IMR-90 (cell line): ENCODE measurements around the gene ALS2CL. TPM values are rescaled to one million over a fixed set of nuclear protein-coding genes. Genes with fewer than 3 reads are reported as not detected.

Experiments
- ATAC-seq: fragments of 200-7000 bp; cut with Tn5 transposase; 2 replicates; pipeline ENCODE4 v1.9.1; 2020; ENCODE audit warnings: low read depth, mild to moderate bottlenecking, moderate library complexity
- BruUV-seq: library from RNA; stranded (reverse); fragments of 400-500 nt; replicated peaks from 2 replicates; lab custom pipeline; 2021; lab: Mats Ljungman, UMichigan
- CTCF ChIA-PET: fragments of 300-600 bp; formaldehyde crosslinking; extraction: SDS; loops from one replicate; lab custom pipeline; 2021; ENCODE audit warnings: antibody characterized with exemption; lab: Yijun Ruan, JAX
- POLR2A ChIA-PET: fragments of 300-600 bp; sonication (Branson Sonifier 250); formaldehyde crosslinking; loops from one replicate; lab custom pipeline; 2022; ENCODE audit warnings: antibody characterized with exemption; ENCODE audit not compliant: unreplicated experiment; lab: Charles Lee
- DNase-seq: peaks from one replicate; pipeline ENCODE4 v3.0.0; 2013
- H2AFZ ChIP-seq: replicated peaks from 2 replicates; pipeline ENCODE3; 2013; ENCODE audit warnings: low read length, mild to moderate bottlenecking; ENCODE audit not compliant: poor library complexity
- H2AK5ac ChIP-seq: 2 replicates; pipeline ENCODE4 v1.6.1; 2013; ENCODE audit warnings: low read depth, low read length, inconsistent platforms
- H2AK9ac ChIP-seq: replicated peaks from 2 replicates; pipeline ENCODE3; 2013; ENCODE audit warnings: mild to moderate bottlenecking, low read depth, low read length, moderate library complexity; ENCODE audit not compliant: poor library complexity
- H2BK120ac ChIP-seq: 2 replicates; pipeline ENCODE4 v1.6.1; 2013; ENCODE audit warnings: low read depth, low read length, inconsistent platforms
- H2BK15ac ChIP-seq: 3 replicates; pipeline ENCODE4 v1.6.1; 2013; ENCODE audit warnings: low read depth, low read length, inconsistent platforms
- H2BK20ac ChIP-seq: 2 replicates; pipeline ENCODE4 v1.6.1; 2013; ENCODE audit warnings: low read depth, mild to moderate bottlenecking, inconsistent platforms, low read length, moderate library complexity
- H2BK5ac ChIP-seq: 2 replicates; pipeline ENCODE4 v1.6.1; 2013; ENCODE audit warnings: mild to moderate bottlenecking, low read depth, low read length, inconsistent platforms; ENCODE audit not compliant: poor library complexity, severe bottlenecking
- H3K14ac ChIP-seq: replicated peaks from 2 replicates; pipeline ENCODE4 v1.6.1; 2013; ENCODE audit warnings: low read depth, low read length, inconsistent platforms
- H3K18ac ChIP-seq: 2 replicates; pipeline ENCODE4 v1.6.1; 2013; ENCODE audit warnings: low read depth, low read length, control low read depth
- H3K23ac ChIP-seq: 2 replicates; pipeline ENCODE4 v1.6.1; 2013; ENCODE audit warnings: low read depth, low read length, inconsistent platforms
- H3K27ac ChIP-seq: 2 replicates; pipeline ENCODE4 v1.5.1; 2013; ENCODE audit warnings: mild to moderate bottlenecking, control low read depth, low read length; ENCODE audit not compliant: insufficient read depth
- H3K27me3 ChIP-seq: 2 replicates; pipeline ENCODE4 v1.6.1; 2013; ENCODE audit warnings: low read length; ENCODE audit not compliant: control insufficient read depth, insufficient read depth
- H3K36me3 ChIP-seq: 2 replicates; pipeline ENCODE4 v1.6.1; 2013; ENCODE audit warnings: low read length, mixed read lengths; ENCODE audit not compliant: control insufficient read depth, insufficient read depth
- H3K4ac ChIP-seq: 2 replicates; pipeline ENCODE4 v1.6.1; 2013; ENCODE audit warnings: low read depth, low read length, inconsistent platforms
- H3K4me1 ChIP-seq: 2 replicates; pipeline ENCODE4 v1.6.1; 2013; ENCODE audit warnings: low read length, mixed read lengths; ENCODE audit not compliant: control insufficient read depth, insufficient read depth
- H3K4me2 ChIP-seq: 2 replicates; pipeline ENCODE4 v1.6.1; 2013; ENCODE audit warnings: low read depth, mild to moderate bottlenecking, control low read depth, low read length, moderate library complexity
- H3K4me3 ChIP-seq: 2 replicates; pipeline ENCODE4 v1.5.1; 2013; ENCODE audit warnings: low read depth, mild to moderate bottlenecking, control low read depth, low read length, moderate library complexity; ENCODE audit not compliant: insufficient read depth
- H3K56ac ChIP-seq: 2 replicates; pipeline ENCODE4 v1.6.1; 2013; ENCODE audit warnings: low read length, inconsistent platforms; ENCODE audit not compliant: insufficient read depth; ENCODE audit errors: extremely low read depth
- H3K79me1 ChIP-seq, 2 experiments: 2 replicates each; pipeline ENCODE4 v1.6.1; 2013; ENCODE audit warnings: low read length in 2 of 2, inconsistent platforms in 1 of 2, low read depth in 1 of 2
- H3K9ac ChIP-seq: 2 replicates; pipeline ENCODE4 v1.6.1; 2013; ENCODE audit warnings: low read depth, low read length, control low read depth
- H3K9me1 ChIP-seq: 2 replicates; pipeline ENCODE4 v1.6.1; 2013; ENCODE audit warnings: low read length, inconsistent platforms; ENCODE audit not compliant: insufficient read depth
- H3K9me3 ChIP-seq: 2 replicates; pipeline ENCODE4 v1.6.1; 2013; ENCODE audit warnings: low read length; ENCODE audit not compliant: control insufficient read depth, insufficient read depth
- H4K20me1 ChIP-seq: 2 replicates; pipeline ENCODE4 v1.6.1; 2013; ENCODE audit warnings: low read length, inconsistent platforms; ENCODE audit not compliant: insufficient read depth
- H4K5ac ChIP-seq: 2 replicates; pipeline ENCODE4 v1.6.1; 2013; ENCODE audit warnings: mild to moderate bottlenecking, low read depth, low read length, control low read depth
- H4K8ac ChIP-seq, 2 experiments: 2 replicates each; pipeline ENCODE4 v1.6.1; 2013; ENCODE audit warnings: low read depth in 2 of 2, low read length in 2 of 2, control low read depth in 1 of 2, inconsistent platforms in 1 of 2
- H4K91ac ChIP-seq: 2 replicates; pipeline ENCODE4 v1.6.1; 2013; ENCODE audit warnings: low read depth, low read length, inconsistent platforms; ENCODE audit not compliant: insufficient read depth
- CEBPB ChIP-seq: IDR thresholded peaks from 2 replicates; pipeline ENCODE4 v1.6.1; 2012; ENCODE audit warnings: low read depth, low read length, improper control_type of control experiment
- CTCF ChIP-seq: conservative IDR thresholded peaks from 2 replicates; pipeline ENCODE4 v1.5.1; 2012; ENCODE audit warnings: mild to moderate bottlenecking, low read depth, low read length, improper control_type of control experiment
- ELK1 ChIP-seq: fragments of 150-350 bp; IDR thresholded peaks from 2 replicates; pipeline ENCODE4 v1.6.1; 2016; ENCODE audit warnings: low read depth, mild to moderate bottlenecking, low read length, moderate library complexity, borderline replicate concordance
- FOS ChIP-seq: fragments of 150-350 bp; IDR thresholded peaks from 2 replicates; pipeline ENCODE4 v1.6.1; 2016; ENCODE audit warnings: low read depth, low read length
- MAFK ChIP-seq: IDR thresholded peaks from 2 replicates; pipeline ENCODE4 v1.6.1; 2012; ENCODE audit warnings: low read depth, low read length, improper control_type of control experiment
- MAZ ChIP-seq: IDR thresholded peaks from 2 replicates; pipeline ENCODE4 v1.6.1; 2012; ENCODE audit warnings: low read depth, mild to moderate bottlenecking, low read length, improper control_type of control experiment, moderate library complexity, borderline replicate concordance
- RAD21 ChIP-seq: IDR thresholded peaks from 2 replicates; pipeline ENCODE4 v1.6.1; 2012; ENCODE audit warnings: low read length, improper control_type of control experiment
- SMC3 ChIP-seq: fragments of 150-350 bp; IDR thresholded peaks from 2 replicates; pipeline ENCODE4 v1.6.1; 2016; ENCODE audit warnings: low read depth, mild to moderate bottlenecking, antibody characterized with exemption, low read length, moderate library complexity
- USF2 ChIP-seq: fragments of 150-350 bp; IDR thresholded peaks from 2 replicates; pipeline ENCODE4 v1.6.1; 2017; ENCODE audit warnings: mild to moderate bottlenecking, antibody characterized with exemption, low read length, low read depth
- WGBS, 2 experiments: methylation state at CpG; one replicate each; pipeline versions ENCODE4 v1.1.5 to v1.1.7; 2013; ENCODE audit warnings: missing lambda C conversion rate in 2 of 2; ENCODE audit not compliant: insufficient read length in 1 of 2; ENCODE audit errors: extremely low coverage in 2 of 2; 5-methylcytosine and 5-hydroxymethylcytosine counted together
- dilution Hi-C: fragments of 300-500 bp; cut with HindIII; formaldehyde crosslinking; loops from one replicate; pipeline ENCODE4 v1.14.3; 2018; ENCODE audit warnings: low sequenced_read_pairs; ENCODE audit not compliant: unreplicated experiment
- in situ Hi-C: fragments of 300-500 bp; cut with MboI; formaldehyde crosslinking; loops from 3 replicates; pipeline ENCODE4 v1.14.3; 2019; ENCODE audit warnings: low sequenced_read_pairs, inconsistent platforms, mixed read lengths
- intact Hi-C: fragments of 100-400 bp; cut with micrococcal nuclease; formaldehyde crosslinking; loops from 2 replicates; pipeline ENCODE4 v1.10.0; 2022
- polyA plus RNA-seq, 3 experiments: library from polyadenylated mRNA; depleted of rRNA; stranded (reverse); fragments of >200 nt; gene quantifications; 2 replicates each; pipeline ENCODE4 v1.2.3, GENCODE V29; 2012; ENCODE audit warnings: low replicate concordance in 1 of 3
- total RNA-seq: library from RNA; depleted of rRNA; stranded (reverse); fragments of >200 nt; gene quantifications from 2 replicates; pipeline ENCODE4 v1.2.3, GENCODE V29; 2012

Gene ALS2CL
- total and polyA plus RNA-seq, 2 of the 4 experiments (the other 2 are of a cell fraction) = 2.2 to 4.8 TPM

- Histone ChIP-seq H2AK5ac (no peak overlapping the region), H3K9me1 (peaks cover 5% of the 10 kb centered on the region; the same call in 1 of the 2 replicates), H3K23ac (no peak overlapping the region), H3K18ac (no peak overlapping the region), H4K5ac (no peak overlapping the region), H4K20me1 (no peaks in the 10 kb centered on the region), H2BK20ac (no peak overlapping the region), H3K9me3 (no peaks in the 10 kb centered on the region), H3K56ac (no peak overlapping the region), H3K4ac (no peak overlapping the region), H4K8ac (no peak overlapping the region), H2BK120ac (no peak overlapping the region), H3K79me1 (no peaks in the 10 kb centered on the region), H3K4me1 (no peaks in the 10 kb centered on the region; the same call in 1 of the 2 replicates), H2AFZ (no peak overlapping the region), H3K14ac (no peak overlapping the region), H2BK5ac (no peak overlapping the region), H3K4me2 (no peak overlapping the region), H3K27me3 (no peaks in the 10 kb centered on the region), H3K27ac (no peak overlapping the region), H4K91ac (no peak overlapping the region), H2AK9ac (no peak overlapping the region), H3K9ac (no peak overlapping the region), H3K36me3 (peaks cover 8% of the 10 kb centered on the region; the same call in 1 of the 2 replicates), H3K4me3 (no peak overlapping the region), H2BK15ac (no peak overlapping the region)
- dilution Hi-C loops (no loop called here), in situ Hi-C loops (no loop called here), intact Hi-C loops (no loop called here)
- ATAC-seq = no peak
- BruUV-seq = no TSS peak
- no peak for DNase-seq
- POLR2A ChIA-PET = no interaction called here
- CTCF ChIA-PET = no interaction called here
- TF ChIP-seq RAD21 = no peak
- TF ChIP-seq ELK1 = no peak
- no peak for TF ChIP-seq FOS
- TF ChIP-seq MAZ = no peak
- TF ChIP-seq SMC3 = no peak
- TF ChIP-seq MAFK = no peak
- no peak for TF ChIP-seq USF2
- no peak for TF ChIP-seq CEBPB
- TF ChIP-seq CTCF = no peak
- 93% methylated on average over 3 of the region's 10 CpGs; no CpG with 5 or more reads in 1 of the 2 experiments for WGBS, 2 experiments
Observed at GRCh38 chr3:46681387-46681786, 12.1 kb downstream of the ALS2CL start.
